Vagina (tissue), 2 donors: Measurements from ENCODE around the gene SMTN. TPM values are rescaled to one million over a fixed set of nuclear protein-coding genes. Genes with fewer than 3 reads are reported as not detected.
"Not testable (repeated sequence)": the region's sequence is repeated elsewhere in the genome, so short reads cannot be mapped to it uniquely, and the experiment has no call there.

Experiments used
- DNase-seq, 2 donors: peaks; one replicate each; pipeline ENCODE4 v3.0.0-alpha.2; 2017; ENCODE audit errors: extremely low spot score in 2 of 2
- H3K27ac ChIP-seq: fragments of 200-600 bp; sonication (generic); one replicate; pipeline ENCODE4 v1.5.1; 2019
- H3K27me3 ChIP-seq: fragments of 200-600 bp; sonication (generic); one replicate; pipeline ENCODE4 v1.5.1; 2019
- H3K36me3 ChIP-seq, 2 donors: fragments of 200-600 bp; sonication (generic); one replicate each; pipeline ENCODE4 v1.5.1; 2017 to 2019
- H3K4me1 ChIP-seq: fragments of 200-600 bp; sonication (generic); one replicate; pipeline ENCODE4 v1.5.1; 2019
- H3K4me3 ChIP-seq, 2 donors: fragments of 200-600 bp; sonication (generic); 1 replicate in 1 of 2; 2 replicates in 1 of 2; pipeline ENCODE4 v1.5.1; 2016 to 2019
- H3K9me3 ChIP-seq: fragments of 200-600 bp; sonication (generic); one replicate; pipeline ENCODE4 v1.5.1; 2019
- CTCF ChIP-seq, 3 experiments: fragments of 450-650 bp in 2 of 3; fragments of 200-600 bp in 1 of 3; sonication (generic) in 1 of 3; IDR thresholded peaks; one replicate each; pipeline ENCODE4 v1.5.1; 2017 to 2019; ENCODE audit warnings: antibody characterized with exemption in 3 of 3, mild to moderate bottlenecking in 2 of 3, moderate library complexity in 2 of 3
- POLR2A ChIP-seq, 2 donors: fragments of 450-650 bp; IDR thresholded peaks; one replicate each; pipeline ENCODE4 v1.6.1; 2017; ENCODE audit warnings: antibody characterized with exemption in 2 of 2, mild to moderate bottlenecking in 2 of 2, moderate library complexity in 2 of 2
- POLR2AphosphoS5 ChIP-seq, 2 donors: sonication (generic); formaldehyde crosslinking; IDR thresholded peaks; one replicate each; pipeline ENCODE4 v1.9.0; 2017; ENCODE audit warnings: antibody characterized with exemption in 2 of 2, mild to moderate bottlenecking in 2 of 2, low read depth in 1 of 2; ENCODE audit not compliant: insufficient read depth in 1 of 2
- intact Hi-C: fragments of 100-400 bp; cut with DNase I; formaldehyde crosslinking; loops from one replicate; pipeline ENCODE4 v1.15.1; 2023
- total RNA-seq: library from RNA; depleted of rRNA; stranded (reverse); fragments of >200 nt; gene quantifications from one replicate; pipeline ENCODE4 v1.2.3, GENCODE V29; 2016

The SMTN gene
- total RNA-seq, 1 donor from 2014 or later, result 199 TPM

GRCh38 chr22:31075961-31076360 is 5.2 kb upstream of the SMTN start:
- DNase-seq, result no peak
- peak overlapping the region; percentile 88 for H3K27ac ChIP-seq
- H3K36me3 ChIP-seq, result no peaks in the 10 kb centered on the region
- no peaks in the 10 kb centered on the region for H3K9me3 ChIP-seq
- intact Hi-C loops, result no loop called here
- TF ChIP-seq CTCF (IDR thresholded peaks at IDR 0.05) (no peak), POLR2AphosphoS5 (IDR thresholded peaks at IDR 0.05; ENCODE audit: insufficient read depth in 1 of 2, low read depth in 1 of 2) (peak; percentile 80)
- H3K27me3 ChIP-seq, result no peaks in the 10 kb centered on the region
- peaks cover 24% of the 10 kb centered on the region for H3K4me1 ChIP-seq
- no peak overlapping the region for H3K4me3 ChIP-seq

- DNase-seq, result no peak
- no peak overlapping the region for H3K27ac ChIP-seq
- H3K4me1 ChIP-seq, result peaks cover 33% of the 10 kb centered on the region
- no peak overlapping the region for H3K4me3 ChIP-seq
- intact Hi-C loops, result no loop called here
- H3K27me3 ChIP-seq, result no peaks in the 10 kb centered on the region
- H3K9me3 ChIP-seq, result no peaks in the 10 kb centered on the region
- H3K36me3 ChIP-seq, result no peaks in the 10 kb centered on the region
- no peak for TF ChIP-seq POLR2AphosphoS5 (IDR thresholded peaks at IDR 0.05; ENCODE audit: insufficient read depth in 1 of 2, low read depth in 1 of 2)
Measured at GRCh38 chr22:31077681-31078080, 3.4 kb upstream of the SMTN start.

GRCh38 chr22:31078389-31078788 is 2.7 kb upstream of the SMTN start:
- H3K36me3 ChIP-seq, result not testable (repeated sequence)

GRCh38 chr22:31079095-31079642 is 1.9 kb upstream of the SMTN start:
- Histone ChIP-seq H3K4me3 (no peak overlapping the region), H3K4me1 (peaks cover 48% of the 10 kb centered on the region), H3K27me3 (no peaks in the 10 kb centered on the region), H3K9me3 (no peaks in the 10 kb centered on the region), H3K36me3 (no peaks in the 10 kb centered on the region), H3K27ac (peak overlapping the region; percentile 97)
- TF ChIP-seq CTCF (IDR thresholded peaks at IDR 0.05), result no peak
- TF ChIP-seq POLR2A (IDR thresholded peaks at IDR 0.05), result no peak
- DNase-seq, result no peak
- intact Hi-C loops, result no loop called here

More at GRCh38 chr22:31078389-31078788, 2.7 kb upstream of the SMTN start:
- peaks cover 40% of the 10 kb centered on the region for H3K4me1 ChIP-seq
- H3K4me3 ChIP-seq, intact Hi-C loops, DNase-seq, H3K9me3 ChIP-seq, H3K27ac ChIP-seq, H3K27me3 ChIP-seq: not testable (repeated sequence)

GRCh38 chr22:31080164-31080847 is 812 bp upstream of the SMTN start:
- Histone ChIP-seq H3K27ac (peak overlapping the region; percentile 97), H3K4me3 (peak overlapping the region; percentile 64 to 90), H3K9me3 (no peaks in the 10 kb centered on the region), H3K36me3 (no peaks in the 10 kb centered on the region), H3K4me1 (peaks cover 53% of the 10 kb centered on the region), H3K27me3 (no peaks in the 10 kb centered on the region)
- TF ChIP-seq CTCF (IDR thresholded peaks at IDR 0.05), result no peak
- no peak for TF ChIP-seq POLR2AphosphoS5 (IDR thresholded peaks at IDR 0.05; ENCODE audit: insufficient read depth in 1 of 2, low read depth in 1 of 2)
- no peak for TF ChIP-seq POLR2A (IDR thresholded peaks at IDR 0.05)
- intact Hi-C loops, result loop anchor here (5.0 kb wide), 1 partner anchor 38 kb away; no protein-coding TSS in a partner anchor
- no peak for DNase-seq

- intact Hi-C loops, result loop anchor here (5.0 kb wide), 1 partner anchor 40 kb away; no protein-coding TSS in a partner anchor
- Histone ChIP-seq H3K4me3 (peak overlapping the region; percentile 64 to 90), H3K36me3 (no peaks in the 10 kb centered on the region), H3K4me1 (peaks cover 57% of the 10 kb centered on the region), H3K27me3 (no peaks in the 10 kb centered on the region), H3K27ac (peak overlapping the region; percentile 97), H3K9me3 (no peaks in the 10 kb centered on the region)
- TF ChIP-seq POLR2A (IDR thresholded peaks at IDR 0.05), result no peak
- no peak for DNase-seq
Measured at GRCh38 chr22:31081963-31082605, 966 bp downstream of the SMTN start.
